Prostate gland (tissue), 2 donors: ENCODE measurements around the gene GINS2.

Source experiments
- CTCF ChIP-seq, 4 experiments: fragments of 200-600 bp in 2 of 4; fragments of 450-650 bp in 2 of 4; sonication (generic) in 2 of 4; IDR thresholded peaks; 1 replicate in 3 of 4; 2 replicates in 1 of 4; pipeline ENCODE4 v1.5.1; 2016 to 2019; ENCODE audit warnings: antibody characterized with exemption in 4 of 4, mild to moderate bottlenecking in 2 of 4, moderate library complexity in 2 of 4
- POLR2A ChIP-seq: fragments of 450-650 bp; IDR thresholded peaks from one replicate; pipeline ENCODE4 v1.6.1; 2016; ENCODE audit warnings: antibody characterized with exemption, mild to moderate bottlenecking
- POLR2AphosphoS5 ChIP-seq: sonication (generic); formaldehyde crosslinking; IDR thresholded peaks from one replicate; pipeline ENCODE4 v1.6.1; 2017; ENCODE audit warnings: antibody characterized with exemption

- no peak for TF ChIP-seq CTCF (IDR thresholded peaks at IDR 0.05)
- no peak for TF ChIP-seq POLR2AphosphoS5
- TF ChIP-seq POLR2A: no peak
These were observed 19.6 kb upstream of the GINS2 start for GRCh38 chr16:85708338-85708737.
